Left ventricle myocardium superior (tissue), 1 donor: Measurements from ENCODE around the gene FBXO46. TPM values are rescaled to one million over a fixed set of nuclear protein-coding genes. Genes with fewer than 3 reads are reported as not detected.
"Not testable (repeated sequence)": the region's sequence is repeated elsewhere in the genome, so short reads cannot be mapped to it uniquely, and the experiment has no call there.

Experiments
- ATAC-seq: fragments of 200-7000 bp; cut with Tn5 transposase; one replicate; pipeline ENCODE4 v1.9.1; 2020; ENCODE audit warnings: mild to moderate bottlenecking, moderate library complexity
- DNase-seq: peaks from one replicate; pipeline ENCODE4 v3.0.0-alpha.2; 2020
- intact Hi-C: fragments of 100-400 bp; cut with micrococcal nuclease; formaldehyde crosslinking; loops from one replicate; pipeline ENCODE4 v1.11.0; 2022
- total RNA-seq: library from RNA; stranded (reverse); fragmentation: NEBNext Ultra II Directional; extraction: Animal tissue kit (Norgen Biotek cat#: 25700); gene quantifications from one replicate; pipeline ENCODE4 v1.2.1, GENCODE V29; 2021
- donor health status: DM: no; HTN: yes; CAD: no; lungs with severe emphysema.

Gene FBXO46
- total RNA-seq, 1 donor from 2014 or later = 15.4 TPM

GRCh38 chr19:45705115-45705514 lies 25.6 kb downstream of the FBXO46 start:
- intact Hi-C loops = no loop called here
- ATAC-seq = no peak

GRCh38 chr19:45701676-45702075 lies 29.0 kb downstream of the FBXO46 start:
- no peak for DNase-seq
- intact Hi-C loops = no loop called here
- no peak for ATAC-seq

More at GRCh38 chr19:45705115-45705514, 25.6 kb downstream of the FBXO46 start:
- DNase-seq = no peak

- intact Hi-C loops = no loop called here
- DNase-seq (peak; percentile 87), ATAC-seq (peak; percentile 39)
Measured at GRCh38 chr19:45693106-45693788, 37.4 kb downstream of the FBXO46 start.

- ATAC-seq = peak; percentile 94
- peak; percentile 96 for DNase-seq
- intact Hi-C loops = no loop called here
Measured at GRCh38 chr19:45692187-45693105, 38.2 kb downstream of the FBXO46 start, which contains the start of gene QPCTL. QPCTL (plus strand) TSS chr19:45692666; CDS start chr19:45692704, 38 bp downstream.

GRCh38 chr19:45691516-45692186 lies 39.0 kb downstream of the FBXO46 start, which contains the start of gene SNRPD2:
SNRPD2 (minus strand) TSS chr19:45691953; CDS start chr19:45691888, 65 bp downstream.
- peak; percentile 85 for ATAC-seq
- intact Hi-C loops = no loop called here
- peak; percentile 94 for DNase-seq

- DNase-seq (no peak), ATAC-seq (no peak)
- intact Hi-C loops = no loop called here
Measured at GRCh38 chr19:45687599-45687998, 43.1 kb downstream of the FBXO46 start.

- DNase-seq, ATAC-seq, intact Hi-C loops: not testable (repeated sequence)
Measured at GRCh38 chr19:45685045-45685444, 45.7 kb downstream of the FBXO46 start.

GRCh38 chr19:45682908-45683307 lies 47.8 kb downstream of the FBXO46 start:
- intact Hi-C loops = no loop called here
- ATAC-seq (no peak), DNase-seq (no peak)

- ATAC-seq (no peak), DNase-seq (no peak)
- intact Hi-C loops = no loop called here
Measured at GRCh38 chr19:45682117-45682516, 48.6 kb downstream of the FBXO46 start.

- peak; percentile 91 for ATAC-seq
- intact Hi-C loops = no loop called here
- peak; percentile 91 for DNase-seq
Measured at GRCh38 chr19:45681391-45682015, 49.2 kb downstream of the FBXO46 start.

GRCh38 chr19:45677351-45678230 lies 53.1 kb downstream of the FBXO46 start:
- DNase-seq (peak; percentile 70), ATAC-seq (peak; percentile 58)
- intact Hi-C loops = no loop called here

- no peak for ATAC-seq
- DNase-seq = no peak
Measured at GRCh38 chr19:45676851-45677263, 53.8 kb downstream of the FBXO46 start.

GRCh38 chr19:45674946-45675345 lies 55.8 kb downstream of the FBXO46 start:
- no peak for DNase-seq
- intact Hi-C loops = no loop called here

More at GRCh38 chr19:45676851-45677263, 53.8 kb downstream of the FBXO46 start:
- intact Hi-C loops = no loop called here

GRCh38 chr19:45670670-45671453 lies 59.8 kb downstream of the FBXO46 start:
- intact Hi-C loops = no loop called here
- DNase-seq (peak; percentile 79), ATAC-seq (peak; percentile 52)

More at GRCh38 chr19:45674946-45675345, 55.8 kb downstream of the FBXO46 start:
- no peak for ATAC-seq

- DNase-seq (no peak), ATAC-seq (no peak)
- intact Hi-C loops = no loop called here
Measured at GRCh38 chr19:45668342-45668871, 62.3 kb downstream of the FBXO46 start.

- DNase-seq = peak; percentile 74
- ATAC-seq = peak; percentile 79
- intact Hi-C loops = no loop called here
Measured at GRCh38 chr19:45667620-45668341, 62.9 kb downstream of the FBXO46 start, which contains the start of gene GIPR. GIPR (plus strand) TSS chr19:45668221; CDS start chr19:45669521, 1,300 bp downstream.
